ENCODE measurements around the gene KLHDC10. TPM values are rescaled to one million over a fixed set of nuclear protein-coding genes. Genes with fewer than 3 reads are reported as not detected.

KLHDC10 gene
- polyA plus RNA-seq, 2 of the 4 experiments (the other 2 are of a cell fraction): 25.7 to 35.0 TPM

GRCh38 chr7:130092598-130092997 lies 22.3 kb downstream of the KLHDC10 start:
- POLR2A ChIA-PET: no interaction called here
- CTCF ChIA-PET: interaction anchor here (1.3 kb wide), 1 partner anchor 21 kb away, joined by 4 read pairs; no protein-coding TSS in a partner anchor

GRCh38 chr7:130095812-130096211 lies 25.5 kb downstream of the KLHDC10 start:
- Histone ChIP-seq H3K9me3 (no peaks in the 10 kb centered on the region), H3K4me3 (no peak overlapping the region), H3K4me2 (no peak overlapping the region), H3K27ac (no peak overlapping the region), H3K4me1 (peaks cover 9% of the 10 kb centered on the region; the same call in 2 of the 3 replicates)
- ChIA-PET CTCF (interaction anchor here (0.5 to 2.5 kb wide), 10 partner anchors 12 to 736 kb away, joined by 3 to 8 read pairs (median 3); no protein-coding TSS in a partner anchor), POLR2A (interaction anchor here (0.5 kb wide), 1 partner anchor 95 kb away, joined by 3 read pairs; no protein-coding TSS in a partner anchor)
- DNase-seq (ENCODE audit: low read depth in 1 of 2, low spot score in 1 of 2): no peak
- 51% methylated on average over 1 of the region's 1 CpG for WGBS (ENCODE audit: missing lambda C conversion rate)
- FAIRE-seq: no peak
- no peak for ATAC-seq
- TF ChIP-seq REST (IDR thresholded peaks at IDR 0.05): no peak
- TF ChIP-seq USF2 (IDR thresholded peaks at IDR 0.05): no peak
- TF ChIP-seq FOXS1 (CRISPR knock-in tag; IDR thresholded peaks at IDR 0.05): no peak
- no peak for TF ChIP-seq RCOR1 (IDR thresholded peaks at IDR 0.05; ENCODE audit: low read depth, low read length)
- no peak for TF ChIP-seq JUN (IDR thresholded peaks at IDR 0.05)
- TF ChIP-seq TP53 (CRISPR knock-in tag; IDR thresholded peaks at IDR 0.05): no peak
- TF ChIP-seq TFCP2L1 (CRISPR knock-in tag; IDR thresholded peaks at IDR 0.05): no peak
- no peak for TF ChIP-seq HMGXB4 (CRISPR knock-in tag; IDR thresholded peaks at IDR 0.05; ENCODE audit: borderline replicate concordance)
- TF ChIP-seq GATA3 (IDR thresholded peaks at IDR 0.05; ENCODE audit: borderline replicate concordance): no peak
- TF ChIP-seq BCL3 (IDR thresholded peaks at IDR 0.05): no peak
- TF ChIP-seq ZFP36 (IDR thresholded peaks at IDR 0.05; ENCODE audit: borderline replicate concordance, partially characterized antibody): no peak
- TF ChIP-seq ZSCAN20 (CRISPR knock-in tag; IDR thresholded peaks at IDR 0.05): no peak

More at GRCh38 chr7:130092598-130092997, 22.3 kb downstream of the KLHDC10 start:
- FAIRE-seq (no peak), DNase-seq (ENCODE audit: low read depth in 1 of 2, low spot score in 1 of 2) (no peak), ATAC-seq (no peak)
- 83% methylated on average over 2 of the region's 2 CpGs for WGBS (ENCODE audit: missing lambda C conversion rate)
- H3K9me3 ChIP-seq: no peaks in the 10 kb centered on the region
- H3K4me2 ChIP-seq: no peak overlapping the region
- TF ChIP-seq ZSCAN20 (CRISPR knock-in tag; IDR thresholded peaks at IDR 0.05) (no peak), CHD2 (IDR thresholded peaks at IDR 0.05; ENCODE audit: low read length, partially characterized antibody) (no peak), BHLHE40 (IDR thresholded peaks at IDR 0.05; ENCODE audit: low read depth, low read length) (no peak), ATOH8 (CRISPR knock-in tag; IDR thresholded peaks at IDR 0.05; ENCODE audit: low read depth) (no peak), HES2 (IDR thresholded peaks at IDR 0.05) (no peak), KDM1A (IDR thresholded peaks at IDR 0.05; ENCODE audit: low read depth) (no peak), MAX (IDR thresholded peaks at IDR 0.05) (no peak)
- no peak overlapping the region for H3K4me3 ChIP-seq
- H3K4me1 ChIP-seq: peaks cover 9% of the 10 kb centered on the region; the same call in 2 of the 3 replicates
- no peak overlapping the region for H3K27ac ChIP-seq

Data from A549 (cell line).